Keratinocyte (primary cell): ENCODE results near the gene CDIP1. TPM values are rescaled to one million over a fixed set of nuclear protein-coding genes. Genes with fewer than 3 reads are reported as not detected.

Experiments
- DNase-seq: peaks from one replicate; pipeline ENCODE4 v3.0.0-alpha.2; 2011; ENCODE audit warnings: low read depth, missing footprints, low spot score
- FAIRE-seq: peaks from 2 replicates; lab custom pipeline; 2011; peaks lifted over from hg19 to GRCh38; lab: Jason Lieb, UNC
- H2AFZ ChIP-seq: 2 replicates; pipeline ENCODE4 v1.6.0; 2012; ENCODE audit warnings: low read length, control low read depth, inconsistent platforms; ENCODE audit not compliant: control insufficient read depth
- H3K27ac ChIP-seq: 2 replicates; pipeline ENCODE4 v1.5.1; 2011; ENCODE audit warnings: low read length; ENCODE audit not compliant: control insufficient read depth, insufficient read depth
- H3K27me3 ChIP-seq: 3 replicates; pipeline ENCODE4 v1.6.0; 2011; ENCODE audit warnings: low read length; ENCODE audit not compliant: control insufficient read depth, insufficient read depth; ENCODE audit errors: extremely low read depth
- H3K36me3 ChIP-seq, 2 experiments: 2 replicates in 1 of 2; 3 replicates in 1 of 2; pipeline ENCODE4 v1.5.1; 2011; ENCODE audit warnings: low read length in 2 of 2, mild to moderate bottlenecking in 1 of 2; ENCODE audit not compliant: control insufficient read depth in 2 of 2, insufficient read depth in 2 of 2; ENCODE audit errors: extremely low read depth in 1 of 2
- H3K4me1 ChIP-seq: 3 replicates; pipeline ENCODE4 v1.5.1; 2011; ENCODE audit warnings: low read length; ENCODE audit not compliant: control insufficient read depth, insufficient read depth; ENCODE audit errors: extremely low read depth
- H3K4me2 ChIP-seq: 3 replicates; pipeline ENCODE4 v1.6.0; 2011; ENCODE audit warnings: low read depth, low read length; ENCODE audit not compliant: control insufficient read depth, insufficient read depth; ENCODE audit errors: extremely low read depth
- H3K4me3 ChIP-seq, 3 experiments: fragments of 200-600 bp in 1 of 3; sonication (generic) in 1 of 3; 2 replicates in 2 of 3; 3 replicates in 1 of 3; pipeline ENCODE4 v1.5.1; 2011 to 2016; ENCODE audit warnings: low read length in 3 of 3, mild to moderate bottlenecking in 3 of 3, control low read depth in 2 of 3, inconsistent platforms in 1 of 3, low read depth in 1 of 3, mixed read lengths in 1 of 3, mixed run types in 1 of 3, moderate library complexity in 1 of 3; ENCODE audit not compliant: control insufficient read depth in 2 of 3, insufficient read depth in 2 of 3; ENCODE audit errors: extremely low read depth in 1 of 3
- H3K79me2 ChIP-seq: 2 replicates; pipeline ENCODE4 v1.6.0; 2012; ENCODE audit warnings: low read length; ENCODE audit not compliant: control insufficient read depth, insufficient read depth
- H3K9ac ChIP-seq: 3 replicates; pipeline ENCODE4 v1.6.0; 2011; ENCODE audit warnings: low read length; ENCODE audit not compliant: control insufficient read depth, insufficient read depth; ENCODE audit errors: extremely low read depth
- H3K9me1 ChIP-seq: 3 replicates; pipeline ENCODE4 v1.6.0; 2011; ENCODE audit warnings: low read length; ENCODE audit not compliant: control insufficient read depth, insufficient read depth; ENCODE audit errors: extremely low read depth
- H3K9me3 ChIP-seq: 2 replicates; pipeline ENCODE4 v1.5.1; 2012; ENCODE audit warnings: low read depth, low read length; ENCODE audit not compliant: control insufficient read depth
- H4K20me1 ChIP-seq: 3 replicates; pipeline ENCODE4 v1.6.0; 2011; ENCODE audit warnings: low read length; ENCODE audit not compliant: control insufficient read depth, insufficient read depth; ENCODE audit errors: extremely low read depth
- CTCF ChIP-seq, 3 experiments: IDR thresholded peaks in 1 of 3; conservative IDR thresholded peaks in 1 of 3; optimal IDR thresholded peaks in 1 of 3; 2 replicates in 2 of 3; 3 replicates in 1 of 3; pipeline versions ENCODE3 to v1.5.1; 2011; ENCODE audit warnings: low read length in 3 of 3, mild to moderate bottlenecking in 3 of 3, moderate library complexity in 2 of 3, control low read depth in 1 of 3, inconsistent platforms in 1 of 3; ENCODE audit not compliant: insufficient read depth in 2 of 3; ENCODE audit errors: extremely low read depth in 1 of 3
- EZH2 ChIP-seq: IDR thresholded peaks from one replicate; pipeline ENCODE4 v1.6.1; 2012; ENCODE audit warnings: inconsistent platforms, mild to moderate bottlenecking, low read length, moderate library complexity
- dilution Hi-C: fragments of 300-500 bp; cut with MboI; formaldehyde crosslinking; loops from one replicate; pipeline ENCODE4 v1.7.0; 2020; ENCODE audit warnings: low sequenced_read_pairs; ENCODE audit not compliant: extremely low pct_ligation_motif_present
- polyA plus RNA-seq, 5 experiments: library from polyadenylated mRNA; depleted of rRNA in 3 of 5; stranded (reverse) in 3 of 5; stranded (forward) in 1 of 5; unstranded in 1 of 5; fragments of >200 nt; gene quantifications; 1 replicate in 1 of 5; 2 replicates in 3 of 5; 3 replicates in 1 of 5; pipeline versions ENCODE4 v1.2.1 to v1.2.3, GENCODE V29; 2011 to 2012; ENCODE audit warnings: missing spikeins in 2 of 5, low read depth in 1 of 5, low replicate concordance in 1 of 5

Gene CDIP1
- polyA plus RNA-seq, 1 donor (not counting 4 experiments of a cell fraction or from before 2014, with no cell fraction given) = 19.8 TPM

DNA sequence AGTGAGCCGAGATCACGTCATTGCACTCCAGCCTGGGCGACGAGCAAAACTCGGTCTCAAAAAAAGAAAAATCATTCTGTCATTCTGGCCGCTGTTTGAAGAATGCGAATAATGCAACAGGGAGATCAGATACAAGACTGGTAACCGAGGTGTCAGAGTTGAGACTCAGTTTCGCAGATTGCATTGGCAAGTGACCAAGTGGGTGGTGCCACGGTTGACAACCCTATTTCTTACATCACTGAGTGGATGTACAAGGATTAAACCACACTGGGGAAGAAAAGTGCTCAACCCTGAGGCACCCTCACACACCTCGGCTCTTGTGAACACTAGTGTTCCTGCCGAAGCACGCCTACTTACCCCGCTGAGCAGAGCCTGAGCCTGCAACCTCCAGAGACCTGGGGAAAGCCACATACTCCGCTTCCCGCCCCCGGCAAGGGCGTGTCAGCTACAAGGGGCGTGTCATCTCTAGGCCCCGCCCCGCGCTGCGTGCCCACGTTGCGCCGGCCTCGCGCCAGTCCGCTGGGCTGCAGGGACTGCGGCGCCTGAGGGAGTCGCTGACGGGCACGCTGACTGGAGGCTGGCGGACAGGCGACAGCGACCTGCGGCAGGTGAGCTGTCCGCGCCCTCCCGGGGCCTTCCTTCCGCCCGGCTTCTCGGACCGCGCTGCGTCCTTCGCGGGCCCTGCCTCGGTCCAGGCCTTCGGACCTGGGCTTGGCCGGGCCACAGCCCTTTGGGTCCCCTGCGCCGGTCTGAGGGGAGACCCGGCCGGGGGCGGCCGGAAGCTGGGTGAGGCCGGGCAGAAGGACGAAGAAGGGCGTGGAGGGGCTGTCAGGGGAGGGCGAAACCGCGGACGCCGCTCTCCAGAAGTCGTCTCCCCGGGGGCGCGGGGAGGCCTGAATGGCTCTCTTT lies 62.4 kb downstream of the CDIP1 start, which contains the start of gene HMOX2:
Gene HMOX2 (plus strand): TSS at position 519 of the 909 bp plus-strand sequence. CDS start 29,127 bp downstream, outside the sequence.
- FAIRE-seq = peak; percentile 78
- Histone ChIP-seq H3K9me1 (no peaks in the 10 kb centered on the region), H3K9me3 (no peaks in the 10 kb centered on the region), H3K27me3 (no peaks in the 10 kb centered on the region), H3K4me3 (peak within 1 kb of the TSS; percentile 75 to 97 (median 80)), H2AFZ (peak within 1 kb of the TSS; percentile 72), H3K4me2 (peak within 1 kb of the TSS; percentile 88), H3K9ac (peak within 1 kb of the TSS; percentile 89), H3K27ac (peak within 1 kb of the TSS; percentile 88), H4K20me1 (no peaks in the 10 kb centered on the region), H3K36me3 (peaks cover 0 to 3% of the 10 kb centered on the region in 2 experiments), H3K4me1 (peaks cover 38% of the 10 kb centered on the region), H3K79me2 (peaks cover 62% of the 10 kb centered on the region)
- TF ChIP-seq EZH2 (no peak), CTCF (optimal IDR thresholded peaks at IDR 0.05 in 1 of 3, IDR thresholded peaks at IDR 0.05 in 1 of 3, conservative IDR thresholded peaks at IDR 0.05 in 1 of 3; ENCODE audit: extremely low read depth in 1 of 3, insufficient read depth in 2 of 3, low read length in 3 of 3) (peak; percentile 15 to 68 (median 27))
- DNase-seq = peak; percentile 91
- dilution Hi-C loops = no loop called here

- Histone ChIP-seq H3K4me2 (peak within 1 kb of the TSS; percentile 87), H3K9ac (peak within 1 kb of the TSS; percentile 83), H3K27me3 (no peaks in the 10 kb centered on the region), H3K79me2 (peaks cover 48% of the 10 kb centered on the region), H3K27ac (peak within 1 kb of the TSS; percentile 66), H3K9me1 (no peaks in the 10 kb centered on the region), H4K20me1 (no peaks in the 10 kb centered on the region), H3K36me3 (peaks cover 1 to 2% of the 10 kb centered on the region in 2 experiments), H3K4me1 (peaks cover 37% of the 10 kb centered on the region), H2AFZ (peak within 1 kb of the TSS; percentile 80), H3K9me3 (no peaks in the 10 kb centered on the region), H3K4me3 (peak within 1 kb of the TSS; percentile 62 to 83 (median 77))
- FAIRE-seq (no peak), DNase-seq (no peak)
- dilution Hi-C loops = no loop called here
- TF ChIP-seq EZH2 (no peak), CTCF (optimal IDR thresholded peaks at IDR 0.05 in 1 of 3, IDR thresholded peaks at IDR 0.05 in 1 of 3, conservative IDR thresholded peaks at IDR 0.05 in 1 of 3; ENCODE audit: extremely low read depth in 1 of 3, insufficient read depth in 2 of 3, low read length in 3 of 3) (no peak)
Observed at GRCh38 chr16:4474192-4474961, 64.2 kb downstream of the CDIP1 start, which contains the start of gene NMRAL1. Gene NMRAL1, minus strand, starts transcription at chr16:4474625. Its CDS starts 493 bp downstream, at chr16:4474132.
